ENCODE measurements around the gene UPP1. TPM values are rescaled to one million over a fixed set of nuclear protein-coding genes. Genes with fewer than 3 reads are reported as not detected.
"Not testable (repeated sequence)": the region's sequence is repeated elsewhere in the genome, so short reads cannot be mapped to it uniquely, and the experiment has no call there.

Gene UPP1
- total RNA-seq, 1 experiment from 2014 or later, result 13.3 TPM

GRCh38 chr7:48111596-48111995 lies 22.5 kb downstream of the UPP1 start:
- DNase-seq (ENCODE audit: low spot score), result no peak

DNA sequence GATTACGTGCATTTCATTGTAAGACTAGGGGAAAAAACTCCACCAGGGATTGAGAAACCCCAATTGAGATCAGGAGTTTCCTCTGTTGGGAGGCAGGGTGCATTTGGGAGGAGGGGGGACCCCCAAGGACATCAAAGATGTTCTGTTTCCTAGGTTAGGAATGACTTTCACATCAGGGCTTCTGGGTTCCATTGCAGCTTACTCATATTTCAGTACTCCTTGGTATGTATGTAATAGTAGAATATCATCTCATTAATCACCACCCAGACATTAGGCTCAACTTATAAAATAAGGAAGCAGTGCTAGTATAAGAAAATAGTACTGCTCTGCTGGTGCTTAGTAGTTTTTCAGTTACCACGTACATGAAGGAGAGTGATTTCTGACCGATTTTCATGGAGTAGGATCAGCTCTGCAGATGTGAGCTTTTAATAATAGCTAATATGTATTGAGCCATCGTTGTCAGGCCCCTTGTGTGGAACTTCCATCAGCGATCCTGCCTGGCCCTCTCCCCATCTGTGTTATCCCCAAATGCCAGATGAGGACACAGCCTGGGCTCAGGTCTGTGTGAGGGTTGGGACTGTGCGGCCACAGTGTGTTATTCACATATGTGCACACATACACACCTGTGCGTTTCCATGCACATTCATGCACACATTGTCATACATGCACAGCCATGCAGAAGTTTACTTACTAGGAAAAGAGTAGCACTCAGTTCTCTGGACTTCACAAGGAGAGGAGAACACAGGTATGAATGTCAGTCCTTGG lies 23.5 kb downstream of the UPP1 start:
- DNase-seq (ENCODE audit: low spot score), result peak; percentile 31

DNA sequence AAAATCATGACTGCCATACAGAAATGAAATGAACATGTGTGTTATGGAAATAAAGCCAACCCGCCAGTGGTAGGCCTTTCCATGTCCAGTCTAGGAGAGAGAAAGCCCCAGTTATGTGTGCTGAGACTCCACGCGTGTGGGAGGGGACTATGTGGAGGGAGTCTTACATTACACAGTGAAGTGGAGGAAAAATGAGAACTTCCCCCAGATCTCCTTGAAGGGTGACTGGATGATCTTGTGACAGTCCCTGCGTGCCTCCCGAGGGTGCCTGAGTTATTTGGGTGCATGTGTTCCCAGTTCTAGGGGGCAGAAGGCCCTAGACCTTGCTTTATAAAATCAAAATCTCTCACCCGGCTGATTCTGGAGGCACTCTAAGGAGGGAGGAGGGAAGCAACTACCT lies 24.2 kb downstream of the UPP1 start:
- no peak for DNase-seq (ENCODE audit: low spot score)

GRCh38 chr7:48114115-48114514 lies 25.1 kb downstream of the UPP1 start:
- no peak for DNase-seq (ENCODE audit: low spot score)

DNA sequence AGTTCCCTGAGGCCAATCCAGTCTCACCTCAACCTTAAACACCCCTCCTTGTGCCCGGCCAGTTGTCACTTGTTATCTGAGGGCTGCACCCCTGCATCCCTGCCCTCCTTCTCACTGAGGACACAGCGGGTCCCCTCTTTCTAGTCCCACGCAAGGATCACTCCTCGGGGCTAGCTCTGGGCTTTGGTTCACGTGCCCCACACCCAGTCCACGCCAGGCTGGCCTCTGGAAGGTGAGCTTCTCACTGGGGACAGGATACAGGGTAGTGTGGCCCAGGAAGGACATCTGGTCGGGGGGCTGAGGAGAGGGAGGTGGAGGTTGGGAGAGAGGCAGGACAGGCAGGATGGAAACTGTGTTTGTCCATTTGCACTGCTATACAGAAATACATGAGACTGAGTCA lies 25.5 kb downstream of the UPP1 start:
- DNase-seq (ENCODE audit: low spot score), result no peak

- no peak for DNase-seq (ENCODE audit: low spot score)
These were observed 27.0 kb downstream of the UPP1 start for GRCh38 chr7:48116043-48116442.

GRCh38 chr7:48118041-48118440 lies 29.0 kb downstream of the UPP1 start:
- peak; percentile 35 for DNase-seq (ENCODE audit: low spot score)

DNA sequence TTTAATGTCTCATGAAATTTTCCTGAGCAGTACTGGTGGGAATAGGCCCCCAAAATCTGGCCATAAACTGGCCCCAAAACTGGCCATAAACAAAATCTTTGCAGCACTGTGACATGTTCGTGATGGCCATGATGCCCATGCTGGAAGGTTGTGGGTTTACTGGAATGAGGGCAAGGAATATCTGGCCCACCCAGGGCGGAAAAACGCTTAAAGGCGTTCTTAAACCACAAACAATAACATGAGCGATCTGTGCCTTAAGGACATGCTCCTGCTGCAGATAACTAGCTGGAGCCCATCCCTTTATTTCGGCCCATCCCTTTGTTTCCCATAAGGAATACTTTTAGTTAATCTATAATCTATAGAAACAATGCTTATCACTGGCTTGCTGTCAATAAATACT lies 31.5 kb downstream of the UPP1 start:
- not testable (repeated sequence) for DNase-seq (ENCODE audit: low spot score)

DNA sequence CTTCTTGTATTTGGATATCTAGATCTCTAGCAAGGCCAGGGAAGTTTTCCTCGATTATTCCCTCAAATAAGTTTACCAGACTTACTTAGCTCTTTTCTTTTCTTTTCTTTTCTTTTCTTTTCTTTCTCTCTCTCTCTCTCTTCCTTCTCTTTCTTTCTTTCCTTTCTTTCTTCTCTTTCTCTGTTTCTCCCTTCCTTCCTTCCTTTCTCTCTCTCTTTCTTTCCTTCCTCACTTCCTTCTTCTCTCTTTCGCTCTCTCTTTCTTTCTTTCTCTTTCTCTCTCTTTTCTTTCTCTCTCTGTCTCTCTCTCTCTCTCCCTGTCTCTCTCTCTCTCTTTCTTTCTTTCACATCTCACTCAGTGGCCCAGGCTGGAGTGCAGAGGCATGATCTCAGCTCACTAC lies 37.0 kb downstream of the UPP1 start:
- DNase-seq (ENCODE audit: low spot score), result no peak

DNA sequence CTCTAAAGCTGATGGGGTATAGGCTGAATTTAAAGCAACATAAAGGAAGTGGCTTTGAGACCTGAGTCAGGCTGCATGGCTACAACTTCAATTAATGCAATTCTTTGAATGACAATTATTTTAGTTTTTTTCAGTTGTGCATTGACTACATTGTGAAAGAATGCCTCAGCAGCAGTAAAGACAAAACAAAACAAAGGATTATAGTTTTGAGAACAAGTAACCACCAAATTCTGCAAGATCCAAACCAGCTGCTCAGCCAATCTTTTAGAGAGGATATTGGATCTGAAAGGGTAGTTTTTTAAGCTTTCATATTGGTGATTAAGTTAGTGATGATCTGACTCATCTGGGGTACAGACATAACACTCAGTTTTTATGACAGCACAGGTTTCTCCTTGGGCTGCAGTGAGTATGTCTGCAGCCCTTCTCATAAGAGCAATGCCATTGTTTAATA lies 41.6 kb downstream of the UPP1 start:
- DNase-seq (ENCODE audit: low spot score), result no peak

GRCh38 chr7:48132792-48133191 lies 43.7 kb downstream of the UPP1 start:
- no peak for DNase-seq (ENCODE audit: low spot score)

DNA sequence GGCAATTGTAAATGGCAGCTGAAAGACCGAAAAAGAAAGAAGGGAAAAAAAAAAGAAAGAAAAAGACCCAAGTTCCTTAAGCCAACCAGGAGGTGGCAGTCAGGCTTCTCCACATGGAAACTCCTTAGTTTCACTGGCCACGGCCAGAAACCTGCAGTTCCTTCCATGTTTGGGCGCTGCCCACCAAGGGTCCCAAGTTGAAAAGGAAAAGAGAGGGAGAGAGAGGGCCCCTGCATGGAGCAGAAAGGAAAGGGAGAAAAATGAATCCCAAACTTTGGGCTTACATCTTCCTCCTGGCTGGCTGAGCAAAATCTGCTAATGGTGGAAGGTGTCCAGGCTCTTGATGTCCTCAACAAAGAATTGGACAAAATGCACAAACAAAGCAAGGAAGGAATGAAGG lies 50.4 kb downstream of the UPP1 start:
- peak; percentile 18 for DNase-seq (ENCODE audit: low spot score)

GRCh38 chr7:48140001-48140681 lies 51.1 kb downstream of the UPP1 start:
- peak; percentile 28 for DNase-seq (ENCODE audit: low spot score)

GRCh38 chr7:48141521-48141920 lies 52.5 kb downstream of the UPP1 start:
- no peak for DNase-seq (ENCODE audit: low spot score)

- no peak for DNase-seq (ENCODE audit: low spot score)
These were observed 55.3 kb downstream of the UPP1 start for GRCh38 chr7:48144291-48144768.

DNA sequence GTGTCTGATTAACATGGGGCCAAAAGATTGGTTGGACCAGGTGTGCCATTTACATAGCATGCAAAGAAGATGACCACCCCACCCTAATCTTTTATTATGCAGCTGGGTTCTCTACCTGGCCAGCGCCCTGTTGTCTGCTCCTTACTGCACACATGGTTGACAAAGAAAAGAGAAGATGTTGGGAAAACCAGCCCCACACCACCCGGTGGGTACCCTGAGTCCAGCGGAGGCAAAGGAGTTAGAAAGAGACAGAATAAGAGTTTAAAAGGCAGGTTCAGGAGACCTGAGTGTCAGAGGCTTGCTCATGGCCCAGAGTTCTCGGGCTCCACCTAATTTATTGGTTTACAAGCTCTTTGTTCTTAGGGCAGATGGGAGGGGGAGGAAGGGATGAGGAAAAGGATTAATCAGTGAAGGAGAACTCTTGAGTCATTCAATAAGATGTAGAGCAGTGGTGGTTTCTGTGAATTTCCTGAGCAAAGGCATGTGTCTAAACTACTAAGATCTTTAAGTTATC lies 58.1 kb downstream of the UPP1 start:
- DNase-seq (ENCODE audit: low spot score), result no peak

- DNase-seq (ENCODE audit: low spot score), result not testable (repeated sequence)
These were observed 58.6 kb downstream of the UPP1 start for GRCh38 chr7:48147690-48148089.

DNA sequence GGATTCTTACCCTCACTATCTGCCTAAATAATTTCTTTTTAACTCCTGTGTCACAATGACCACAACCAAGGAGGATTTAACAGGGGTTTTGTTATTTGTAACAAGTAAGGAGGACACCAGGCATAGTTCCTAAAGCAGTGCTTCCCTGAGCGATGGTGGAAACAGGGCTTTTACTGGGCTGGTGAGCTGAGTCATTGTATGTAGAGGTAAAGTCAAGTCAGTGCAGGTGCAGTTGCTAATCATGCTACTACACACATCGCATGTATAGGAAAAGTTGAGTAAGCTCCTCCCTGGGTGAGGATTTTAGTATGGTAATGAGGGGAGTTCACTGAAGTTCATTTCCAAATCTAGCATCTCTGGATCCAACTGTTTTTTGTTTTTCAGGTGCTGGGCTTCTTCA lies 59.2 kb downstream of the UPP1 start:
- no peak for DNase-seq (ENCODE audit: low spot score)

DNA sequence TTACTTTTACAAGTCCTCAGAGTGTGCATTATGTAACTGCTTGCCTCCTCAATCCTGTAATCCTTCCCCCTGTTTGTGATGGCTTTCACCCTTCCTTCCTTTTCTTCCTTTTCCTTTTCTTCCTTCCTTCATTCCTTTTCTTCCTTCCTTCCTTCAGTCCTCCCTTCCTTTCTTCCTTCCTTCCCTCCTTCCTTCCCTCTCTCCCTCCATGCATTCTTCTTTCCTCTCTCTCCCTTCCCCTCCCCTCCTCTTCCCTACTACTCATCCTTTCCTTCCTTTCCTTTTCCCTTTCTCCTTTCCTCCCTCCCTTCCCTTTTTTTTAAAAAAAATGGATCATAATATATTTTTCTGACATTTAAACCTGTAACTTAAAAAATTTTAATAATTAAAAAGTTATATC lies 60.0 kb downstream of the UPP1 start:
- DNase-seq (ENCODE audit: low spot score), result no peak

DNA sequence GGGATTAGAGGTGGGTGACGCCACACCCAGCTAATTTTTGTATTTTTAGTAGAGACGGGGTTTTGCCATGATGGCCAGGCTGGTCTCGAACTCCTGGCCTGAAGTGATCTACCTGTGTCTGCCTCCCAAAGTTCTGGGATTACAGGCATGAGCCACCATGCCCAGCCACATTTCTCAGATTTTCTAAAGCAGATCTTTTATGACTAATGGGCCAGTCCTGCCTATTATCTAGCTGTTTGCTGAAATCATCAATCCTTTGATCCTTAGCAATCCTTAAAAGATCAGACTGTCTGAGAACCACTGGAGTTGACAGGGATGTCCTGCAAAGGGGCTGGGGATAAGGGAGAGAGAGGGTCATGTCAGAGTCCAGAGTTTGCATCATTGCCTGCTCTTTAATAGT lies 61.0 kb downstream of the UPP1 start:
- no peak for DNase-seq (ENCODE audit: low spot score)

- DNase-seq (ENCODE audit: low spot score), result peak; percentile 67
These were observed 65.8 kb downstream of the UPP1 start for GRCh38 chr7:48154792-48155413.
